GM13976 (cell line): ENCODE results near the gene TCEANC.

Experiments used
- DNase-seq: peaks from one replicate; pipeline ENCODE4 v3.0.0; 2012; ENCODE audit warnings: low spot score
- in situ Hi-C: fragments of 300-500 bp; cut with MboI; formaldehyde crosslinking; loops from one replicate; pipeline ENCODE4 v1.12.0; 2022; ENCODE audit warnings: low sequenced_read_pairs, mixed read lengths, inconsistent platforms; ENCODE audit not compliant: unreplicated experiment
- TF ChIP-seq, protein P1 (sequence below): IDR thresholded peaks from 2 replicates; pipeline ENCODE4 v1.5.1; 2012; ENCODE audit warnings: borderline replicate concordance, mild to moderate bottlenecking; ENCODE audit not compliant: insufficient read depth; ENCODE audit errors: extremely low read depth, missing control alignments, control extremely low read depth

The TCEANC gene

DNA sequence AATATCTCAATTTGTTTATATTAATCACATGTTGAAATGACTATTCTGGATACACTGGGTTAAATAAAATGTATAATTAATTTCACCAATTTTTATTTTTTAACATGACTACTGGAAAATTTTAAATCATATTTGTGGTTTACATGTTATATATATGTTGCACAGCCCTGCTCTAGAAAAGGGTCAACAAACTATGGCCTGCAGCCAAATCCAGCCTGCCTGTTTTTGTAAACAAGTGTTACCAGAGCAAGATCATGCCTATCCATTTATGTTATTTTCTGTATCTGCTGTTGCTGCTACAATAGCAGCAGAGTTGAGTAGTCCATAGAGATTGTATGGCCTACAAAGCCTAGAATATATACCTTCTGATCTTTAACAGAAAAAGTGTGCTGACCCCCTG lies 1.2 kb downstream of the TCEANC start:
- in situ Hi-C loops = loop anchor here (25.0 kb wide), 1 partner anchor 567 kb away; no protein-coding TSS in a partner anchor
- TF ChIP-seq, protein P1, sequence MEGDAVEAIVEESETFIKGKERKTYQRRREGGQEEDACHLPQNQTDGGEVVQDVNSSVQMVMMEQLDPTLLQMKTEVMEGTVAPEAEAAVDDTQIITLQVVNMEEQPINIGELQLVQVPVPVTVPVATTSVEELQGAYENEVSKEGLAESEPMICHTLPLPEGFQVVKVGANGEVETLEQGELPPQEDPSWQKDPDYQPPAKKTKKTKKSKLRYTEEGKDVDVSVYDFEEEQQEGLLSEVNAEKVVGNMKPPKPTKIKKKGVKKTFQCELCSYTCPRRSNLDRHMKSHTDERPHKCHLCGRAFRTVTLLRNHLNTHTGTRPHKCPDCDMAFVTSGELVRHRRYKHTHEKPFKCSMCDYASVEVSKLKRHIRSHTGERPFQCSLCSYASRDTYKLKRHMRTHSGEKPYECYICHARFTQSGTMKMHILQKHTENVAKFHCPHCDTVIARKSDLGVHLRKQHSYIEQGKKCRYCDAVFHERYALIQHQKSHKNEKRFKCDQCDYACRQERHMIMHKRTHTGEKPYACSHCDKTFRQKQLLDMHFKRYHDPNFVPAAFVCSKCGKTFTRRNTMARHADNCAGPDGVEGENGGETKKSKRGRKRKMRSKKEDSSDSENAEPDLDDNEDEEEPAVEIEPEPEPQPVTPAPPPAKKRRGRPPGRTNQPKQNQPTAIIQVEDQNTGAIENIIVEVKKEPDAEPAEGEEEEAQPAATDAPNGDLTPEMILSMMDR = no peak
- no peak for DNase-seq

DNA sequence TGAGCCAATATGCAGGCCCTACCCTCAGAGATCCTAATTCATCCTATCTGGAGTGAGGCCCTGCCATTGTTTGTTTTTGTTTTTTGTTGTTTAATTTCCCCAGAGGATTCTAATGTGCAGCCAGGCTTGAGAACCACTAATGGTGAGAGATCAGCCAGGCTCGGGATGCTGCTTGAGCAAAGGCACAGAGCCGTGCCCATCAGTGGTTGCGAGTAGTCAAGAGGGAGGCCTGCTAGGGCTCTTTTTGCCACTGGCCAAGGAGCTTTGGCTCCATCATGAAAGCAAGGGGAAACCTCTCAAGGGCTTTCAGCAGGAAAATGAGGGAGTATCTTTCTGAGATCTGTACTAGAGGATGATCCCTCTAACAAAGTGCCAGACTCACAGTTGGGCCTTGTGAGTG lies 2.7 kb downstream of the TCEANC start:
- TF ChIP-seq, protein P1 = no peak
- no peak for DNase-seq
- in situ Hi-C loops = loop anchor here (5.0 to 25.0 kb wide), 2 partner anchors 92 to 568 kb away; no protein-coding TSS in a partner anchor

DNA sequence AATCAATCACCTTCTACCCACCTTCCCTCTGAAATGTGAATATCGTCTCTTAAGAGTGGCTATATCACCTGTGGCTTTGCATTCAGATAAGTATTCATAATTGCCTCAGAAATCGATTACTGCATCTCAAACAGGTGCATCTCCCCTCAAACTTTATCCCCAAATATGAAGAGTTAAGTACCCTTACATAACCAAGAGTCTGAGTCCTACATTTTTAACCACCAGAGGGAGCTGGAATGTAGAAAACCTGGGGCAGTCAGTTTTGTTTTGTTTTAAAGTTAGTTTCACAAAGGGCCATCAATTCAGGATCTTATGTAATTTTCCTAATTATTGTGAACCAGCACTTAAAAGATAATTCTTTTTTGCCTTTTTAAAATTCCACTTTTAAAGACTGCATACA lies 5.7 kb downstream of the TCEANC start:
- TF ChIP-seq, protein P1 = peak; percentile 44
- peak; percentile 38 for DNase-seq
- in situ Hi-C loops = loop anchor here (5.0 to 25.0 kb wide), 2 partner anchors 89 to 571 kb away; no protein-coding TSS in a partner anchor

DNA sequence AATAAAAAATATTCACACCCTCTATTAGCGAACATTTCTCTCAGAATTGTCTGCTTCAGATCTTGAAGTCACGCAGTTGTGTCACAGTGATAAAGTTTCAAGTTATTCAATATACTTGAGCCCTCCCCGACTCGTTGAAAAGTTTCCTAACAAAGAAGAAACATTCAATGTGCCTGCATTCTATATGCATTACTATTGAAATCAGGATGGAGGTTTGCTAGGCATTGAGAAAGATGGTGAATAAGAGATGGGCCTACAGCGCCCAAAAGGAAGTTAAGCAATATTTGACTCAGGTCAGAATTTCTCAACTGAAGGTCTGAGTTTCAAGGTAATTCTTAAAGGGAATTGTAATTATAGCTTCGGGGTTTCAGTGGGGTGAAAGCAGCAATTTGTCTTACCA lies 6.1 kb downstream of the TCEANC start:
- TF ChIP-seq, protein P1 = no peak
- in situ Hi-C loops = loop anchor here (5.0 to 25.0 kb wide), 2 partner anchors 88 to 572 kb away; no protein-coding TSS in a partner anchor
- no peak for DNase-seq

DNA sequence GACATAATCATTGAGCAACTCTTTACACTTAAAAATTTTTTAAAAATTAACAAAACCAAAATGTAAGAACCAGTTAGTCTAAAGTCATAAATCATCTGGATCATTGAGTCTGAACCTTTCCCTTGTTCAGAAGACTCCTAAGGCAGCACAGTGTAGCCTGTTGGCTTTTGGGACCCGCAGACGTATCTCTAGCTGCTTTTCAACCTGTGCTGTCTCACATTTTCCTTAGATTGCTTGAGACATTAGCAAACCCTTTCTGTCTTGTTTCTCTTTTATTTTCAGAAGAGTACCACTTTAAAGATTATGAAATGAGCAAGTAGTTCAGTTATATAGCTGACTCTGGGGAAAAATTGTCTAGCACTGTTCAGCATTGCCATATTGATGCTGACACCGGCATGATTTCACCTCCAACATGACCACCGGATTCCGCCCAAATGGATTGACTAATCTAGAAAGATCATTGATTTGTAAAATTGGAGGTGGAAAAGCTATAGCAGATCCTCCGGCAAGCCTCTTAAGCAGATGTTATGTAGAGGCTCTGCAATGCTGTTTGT lies 8.9 kb downstream of the TCEANC start:
- TF ChIP-seq, protein P1 = no peak
- DNase-seq = no peak
- in situ Hi-C loops = loop anchor here (5.0 to 25.0 kb wide), 2 partner anchors 365 to 575 kb away; partner anchors contain the start of gene GEMIN8

DNA sequence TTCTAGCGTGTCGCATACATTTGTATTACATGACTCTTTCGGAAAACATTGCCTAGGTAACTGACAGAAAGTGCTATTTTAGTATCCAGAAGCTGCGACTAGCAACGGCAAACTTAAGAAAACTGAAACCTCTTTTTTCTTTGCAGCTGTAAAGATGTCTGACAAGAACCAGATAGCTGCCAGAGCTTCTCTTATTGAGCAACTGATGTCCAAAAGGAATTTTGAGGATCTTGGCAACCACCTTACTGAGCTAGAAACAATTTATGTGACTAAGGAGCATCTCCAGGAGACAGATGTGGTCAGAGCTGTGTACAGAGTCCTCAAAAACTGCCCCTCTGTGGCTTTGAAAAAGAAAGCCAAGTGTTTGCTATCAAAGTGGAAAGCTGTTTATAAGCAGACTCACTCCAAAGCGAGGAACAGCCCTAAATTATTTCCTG lies 9.4 kb downstream of the TCEANC start:
- DNase-seq = peak; percentile 23
- TF ChIP-seq, protein P1 = no peak
- in situ Hi-C loops = loop anchor here (5.0 to 25.0 kb wide), 2 partner anchors 365 to 575 kb away; partner anchors contain the start of gene GEMIN8
